GM08714 (cell line): ENCODE data around the gene MARF1.
"Not testable (repeated sequence)": the region's sequence is repeated elsewhere in the genome, so short reads cannot be mapped to it uniquely, and the experiment has no call there.

Source experiments
- H3K4me3 ChIP-seq: fragments of 200-500 bp; sonication (Bioruptor generic); 2 replicates; pipeline ENCODE4 v1.5.1; 2014; ENCODE audit warnings: mild to moderate bottlenecking, low read length, inconsistent platforms
- ZNF274 ChIP-seq: IDR thresholded peaks from 2 replicates; pipeline ENCODE4 v1.6.1; 2012; ENCODE audit warnings: mild to moderate bottlenecking, low read depth, low read length

The MARF1 gene

GRCh38 chr16:15616475-15617165 lies 26.3 kb downstream of the MARF1 start:
- no peak for TF ChIP-seq ZNF274
- H3K4me3 ChIP-seq, result no peak overlapping the region

- no peak overlapping the region for H3K4me3 ChIP-seq
- no peak for TF ChIP-seq ZNF274
These were observed 26.9 kb downstream of the MARF1 start for GRCh38 chr16:15616012-15616411.

- H3K4me3 ChIP-seq, result no peak overlapping the region
- TF ChIP-seq ZNF274, result no peak
These were observed 29.3 kb downstream of the MARF1 start for GRCh38 chr16:15613676-15614075.

- no peak overlapping the region for H3K4me3 ChIP-seq
- TF ChIP-seq ZNF274, result no peak
These were observed 31.3 kb downstream of the MARF1 start for GRCh38 chr16:15611610-15612009.

DNA sequence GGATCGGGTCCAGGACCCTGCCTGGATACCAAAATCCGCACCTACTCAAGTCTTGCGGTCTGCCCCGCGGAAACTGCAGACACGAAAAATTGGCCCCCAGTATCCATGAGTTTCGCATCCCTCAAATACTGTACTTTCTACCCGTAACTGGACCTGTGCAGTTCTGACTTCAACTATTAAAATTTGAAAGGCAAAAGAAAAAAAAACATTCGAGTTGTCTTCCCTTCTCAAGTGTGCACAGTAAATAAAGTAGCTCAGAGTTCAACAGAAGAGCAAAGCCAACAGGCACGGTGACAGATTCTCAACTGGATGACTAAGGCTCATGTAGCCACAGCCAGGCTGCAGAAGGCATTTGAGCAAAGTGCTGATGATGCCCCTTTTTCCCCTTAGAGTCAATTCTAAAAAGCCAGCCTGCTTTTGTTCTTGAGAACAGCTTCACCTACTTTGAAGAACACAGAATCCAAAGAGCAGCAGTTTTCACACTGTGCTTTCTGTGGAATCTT lies 32.5 kb downstream of the MARF1 start:
- no peak for TF ChIP-seq ZNF274
- H3K4me3 ChIP-seq, result no peak overlapping the region

GRCh38 chr16:15609286-15609649 lies 33.7 kb downstream of the MARF1 start:
- H3K4me3 ChIP-seq, result no peak overlapping the region

DNA sequence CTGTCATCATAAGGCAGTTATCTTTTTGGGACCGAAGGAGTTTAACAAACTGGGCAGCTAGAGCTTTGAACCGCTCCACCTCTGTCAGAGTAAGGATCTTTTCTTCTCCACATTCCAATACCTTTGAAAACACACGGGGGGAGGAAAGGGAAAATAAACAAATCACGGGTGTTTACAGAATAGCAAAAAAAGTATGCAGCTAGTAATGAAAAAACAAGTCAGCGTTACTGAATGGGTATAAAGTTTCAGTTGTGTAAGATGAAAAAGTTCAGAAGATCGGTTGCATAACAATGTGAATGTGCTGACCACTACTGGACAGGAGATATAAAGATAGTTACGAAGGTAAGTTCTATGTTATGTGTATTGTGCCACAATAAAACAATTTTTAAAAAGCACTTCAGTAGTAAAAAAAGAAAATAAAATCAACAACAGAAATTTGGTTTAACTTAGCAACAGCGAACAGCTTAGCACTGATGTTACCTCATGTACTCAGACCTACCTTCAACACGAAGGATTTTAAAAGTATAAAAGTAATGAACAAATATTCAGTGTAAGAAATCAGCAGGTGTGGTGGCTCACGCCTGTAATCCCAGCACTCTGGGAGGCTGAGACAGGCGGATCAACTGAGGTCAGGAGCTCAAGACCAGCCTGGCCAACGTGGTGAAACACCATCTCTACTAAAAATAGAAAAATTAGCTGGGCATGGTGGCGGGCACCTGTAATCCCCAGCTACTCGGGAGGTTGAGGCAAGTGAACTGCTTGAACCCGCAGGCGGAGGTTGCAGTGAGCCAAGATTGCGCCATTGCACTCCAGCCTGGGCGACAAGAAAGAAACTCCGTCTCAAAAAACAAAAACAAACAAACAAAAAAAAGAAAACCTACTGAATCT lies 34.3 kb downstream of the MARF1 start:
- H3K4me3 ChIP-seq, result no peak overlapping the region
- TF ChIP-seq ZNF274, result no peak

More at GRCh38 chr16:15609286-15609649, 33.7 kb downstream of the MARF1 start:
- no peak for TF ChIP-seq ZNF274

GRCh38 chr16:15607700-15608396 lies 35.1 kb downstream of the MARF1 start:
- TF ChIP-seq ZNF274, result no peak
- H3K4me3 ChIP-seq, result no peak overlapping the region

DNA sequence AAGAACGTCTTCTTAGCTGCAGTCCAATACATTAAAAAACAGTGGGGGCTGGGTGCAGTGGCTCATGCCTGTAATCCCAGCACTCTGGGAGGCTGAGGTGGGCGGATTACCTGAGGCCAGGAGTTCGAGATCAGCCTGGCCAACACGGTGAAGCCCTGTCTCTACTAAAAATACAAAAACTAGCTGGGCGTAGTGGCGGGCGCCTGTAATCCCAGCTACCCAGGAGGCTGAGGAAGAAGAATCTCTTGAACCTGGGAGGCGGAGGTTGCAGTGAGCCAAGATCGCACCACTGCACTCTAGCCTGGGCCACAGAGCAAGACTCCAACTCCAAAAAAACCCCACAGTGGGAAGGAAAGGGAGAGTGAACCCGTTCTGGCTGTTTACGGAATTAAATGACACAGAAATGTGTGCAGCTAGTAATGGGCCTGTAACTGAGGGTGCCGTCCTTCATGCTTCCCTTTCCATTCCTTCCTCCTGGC lies 35.7 kb downstream of the MARF1 start:
- not testable (repeated sequence) for H3K4me3 ChIP-seq

- no peak overlapping the region for H3K4me3 ChIP-seq
- no peak for TF ChIP-seq ZNF274
These were observed 36.3 kb downstream of the MARF1 start for GRCh38 chr16:15606518-15607220.

DNA sequence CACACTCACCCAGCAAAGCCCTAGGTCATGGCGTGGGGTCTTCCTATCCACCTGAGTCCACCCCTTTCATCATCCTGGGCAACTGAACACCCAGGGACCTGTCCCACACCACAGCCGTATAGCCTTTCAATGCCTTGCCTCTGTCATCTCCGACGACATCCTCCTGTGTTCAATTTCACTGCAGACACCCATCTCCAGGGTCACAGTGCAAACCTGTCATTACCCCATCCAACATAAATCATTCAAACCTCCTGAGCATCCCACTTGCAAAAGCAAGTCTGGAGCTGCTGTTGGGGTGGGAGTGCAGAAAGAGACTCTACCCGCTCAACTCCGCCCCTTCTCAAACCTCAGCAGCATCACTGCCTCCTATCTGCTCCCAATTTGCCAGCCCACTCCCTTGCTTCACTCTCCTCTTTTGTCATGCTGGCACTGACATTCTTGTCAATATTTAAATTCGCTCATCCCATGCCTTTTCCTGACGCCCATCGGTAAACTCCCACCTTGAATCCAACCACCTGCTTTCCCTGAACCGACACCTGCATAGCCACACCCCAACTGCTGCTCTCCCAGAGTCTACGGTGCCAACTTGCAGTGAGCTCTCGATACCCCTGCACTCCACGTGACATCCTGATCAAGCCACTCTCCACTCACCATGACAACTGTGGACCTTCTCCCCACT lies 37.0 kb downstream of the MARF1 start:
- no peak overlapping the region for H3K4me3 ChIP-seq

DNA sequence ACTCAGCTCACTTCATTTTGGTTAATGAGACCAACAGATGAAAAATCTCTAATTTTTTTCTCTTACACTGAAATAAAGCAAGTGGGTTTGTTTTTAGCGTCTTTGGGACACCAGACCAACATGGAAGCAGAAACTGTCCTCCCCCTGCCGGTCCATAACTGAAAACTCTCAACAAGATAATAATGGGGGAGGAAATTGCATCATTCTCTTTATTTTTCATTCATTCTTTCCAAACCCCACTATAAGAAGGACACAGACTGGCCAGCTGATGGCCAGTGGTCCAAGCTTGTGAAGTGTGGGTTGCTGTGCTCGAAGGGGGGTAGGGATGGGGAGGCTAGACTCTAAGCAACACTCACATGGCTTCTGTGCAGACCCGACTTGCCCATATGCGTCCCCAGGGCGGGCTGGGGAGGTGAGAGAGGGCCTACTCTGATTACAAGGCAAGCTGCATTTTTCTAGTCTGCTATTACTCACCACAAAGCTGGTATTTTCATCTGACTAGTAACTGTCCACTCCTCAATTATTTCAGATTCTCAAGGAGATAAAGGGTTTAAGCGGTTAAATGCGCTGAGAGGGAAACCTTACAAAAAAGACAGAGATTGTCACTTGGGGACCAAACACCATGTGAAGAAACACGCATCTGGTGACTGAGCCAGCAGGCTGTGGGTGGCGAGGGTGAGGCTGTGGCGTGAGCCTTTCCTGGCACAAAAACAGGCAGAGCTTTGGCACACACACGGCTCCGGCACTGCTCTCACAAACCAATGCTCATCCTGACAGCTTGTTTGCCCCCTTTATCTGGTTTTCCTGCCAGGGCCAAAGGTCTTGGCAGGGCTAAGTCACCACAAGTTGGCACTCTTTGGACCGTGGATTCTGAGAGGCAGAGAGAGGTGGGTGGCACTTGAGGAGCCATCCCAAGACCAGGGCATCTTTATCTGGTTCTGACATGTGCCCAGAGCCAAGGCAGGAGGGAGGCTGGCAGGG lies 38.2 kb downstream of the MARF1 start:
- TF ChIP-seq ZNF274, result no peak
- no peak overlapping the region for H3K4me3 ChIP-seq

More for the DNA sequence above, 37.0 kb downstream of the MARF1 start:
- TF ChIP-seq ZNF274, result no peak
